ENCODE data around the gene LYPLA2. TPM values are rescaled to one million over a fixed set of nuclear protein-coding genes. Genes with fewer than 3 reads are reported as not detected.

Gene LYPLA2
- total RNA-seq, 1 experiment from 2014 or later = 78.0 TPM

DNA sequence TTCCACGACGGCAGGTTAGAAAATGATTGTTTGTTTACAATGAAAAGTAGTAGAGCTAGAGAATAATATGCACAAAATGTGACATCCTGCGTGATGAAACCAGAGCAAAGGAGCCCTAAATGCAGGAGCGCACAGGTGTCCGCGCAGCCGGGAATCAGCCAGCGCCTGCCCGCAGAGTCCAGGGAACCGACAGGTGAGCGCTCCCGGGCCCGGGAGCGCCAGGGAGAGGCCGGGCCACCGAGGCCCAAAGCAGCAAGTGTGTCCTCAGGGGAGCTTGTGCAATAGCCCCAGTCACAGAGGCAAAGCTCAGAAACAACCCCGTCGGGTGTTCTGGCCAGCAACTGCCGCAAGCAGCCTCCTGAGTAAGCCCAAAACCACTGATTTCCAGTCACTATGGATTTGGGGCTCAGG lies 10.4 kb downstream of the LYPLA2 start:
- DNase-seq (ENCODE audit: low read depth, low spot score) (no peak), ATAC-seq (no peak)
- H4K20me1 ChIP-seq (ENCODE audit: insufficient read depth) = no peaks in the 10 kb centered on the region
- H3K79me2 ChIP-seq (ENCODE audit: insufficient read depth, low read length) = peaks cover 22% of the 10 kb centered on the region; the same call in 1 of the 2 replicates
- H3K4me1 ChIP-seq (ENCODE audit: control insufficient read depth in 1 of 2, insufficient read depth in 2 of 2, low read length in 2 of 2) = peaks cover 10 to 35% of the 10 kb centered on the region in 2 experiments
- H3K9me2 ChIP-seq (ENCODE audit: insufficient read depth) = no peaks in the 10 kb centered on the region
- H3K9ac ChIP-seq (ENCODE audit: low read length) = peak overlapping the region; percentile 87
- TSS peak; percentile 18 for BruUV-seq (replicated peaks)
- ChIA-PET POLR2A (interaction anchor here (0.6 to 1.7 kb wide), 2 partner anchors 20 to 24 kb away, joined by 3 to 4 read pairs; partner anchors contain the start of gene HMGCL), RAD21 (ENCODE audit: low non-redundant PET in 1 of 2, low total read pairs in 2 of 2, uncharacterized antibody in 2 of 2, unreplicated experiment in 2 of 2) (no interaction called here), CTCF (interaction anchor here (2.6 kb wide), 1 partner anchor 10 kb away, joined by 15 read pairs; no protein-coding TSS in a partner anchor)
- no peak for TF ChIP-seq FOSL1 (IDR thresholded peaks at IDR 0.05; ENCODE audit: low read depth)
- no peak for TF ChIP-seq ZNF274 (IDR thresholded peaks at IDR 0.05; ENCODE audit: low read depth, low read length)
- TF ChIP-seq ZFX (IDR thresholded peaks at IDR 0.05) = no peak
- no peak for TF ChIP-seq JUND (IDR thresholded peaks at IDR 0.05)
- no peak for TF ChIP-seq EZH2 (IDR thresholded peaks at IDR 0.05)
- TF ChIP-seq SP1 (IDR thresholded peaks at IDR 0.05; ENCODE audit: low read depth) = no peak
- TF ChIP-seq SRF (IDR thresholded peaks at IDR 0.05; ENCODE audit: low read depth) = no peak
- TF ChIP-seq ELF1 (IDR thresholded peaks at IDR 0.05; ENCODE audit: borderline replicate concordance, low read depth) = no peak
- TF ChIP-seq CEBPB (IDR thresholded peaks at IDR 0.05; ENCODE audit: low read depth) = no peak
- no peak for TF ChIP-seq POLR2A (IDR thresholded peaks at IDR 0.05; ENCODE audit: borderline replicate concordance, extremely low read depth, insufficient read depth, insufficient read length)
- no peak for TF ChIP-seq YY1 (IDR thresholded peaks at IDR 0.05; ENCODE audit: extremely low read depth, insufficient replicate concordance, low read depth, low read length)
- TF ChIP-seq, protein P1, sequence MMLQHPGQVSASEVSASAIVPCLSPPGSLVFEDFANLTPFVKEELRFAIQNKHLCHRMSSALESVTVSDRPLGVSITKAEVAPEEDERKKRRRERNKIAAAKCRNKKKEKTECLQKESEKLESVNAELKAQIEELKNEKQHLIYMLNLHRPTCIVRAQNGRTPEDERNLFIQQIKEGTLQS (IDR thresholded peaks at IDR 0.05) = no peak
- TF ChIP-seq, protein P2, sequence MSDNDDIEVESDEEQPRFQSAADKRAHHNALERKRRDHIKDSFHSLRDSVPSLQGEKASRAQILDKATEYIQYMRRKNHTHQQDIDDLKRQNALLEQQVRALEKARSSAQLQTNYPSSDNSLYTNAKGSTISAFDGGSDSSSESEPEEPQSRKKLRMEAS (IDR thresholded peaks at IDR 0.05) = no peak
- no peak overlapping the region for H2AFZ ChIP-seq (ENCODE audit: low read depth, low read length, poor library complexity, severe bottlenecking)
- no peaks in the 10 kb centered on the region for H3K9me3 ChIP-seq (ENCODE audit: control insufficient read depth in 1 of 2, insufficient read depth in 1 of 2, low read depth in 1 of 2, low read length in 2 of 2)
- intact Hi-C loops (cut with micrococcal nuclease) = no loop called here
- peaks cover 12 to 16% of the 10 kb centered on the region in 2 experiments; a peak in 3 of 4 replicates for H3K36me3 ChIP-seq (ENCODE audit: control insufficient read depth in 1 of 2, insufficient read depth in 2 of 2, low read length in 2 of 2)
- peak overlapping the region; percentile 65 to 94 for H3K4me3 ChIP-seq (replicated peaks in 1 of 2; ENCODE audit: low read depth in 1 of 2, low read length in 2 of 2)
- no peaks in the 10 kb centered on the region for H3K27me3 ChIP-seq (ENCODE audit: insufficient read depth, low read length)
- peak overlapping the region; percentile 48 for H3K27ac ChIP-seq (ENCODE audit: low read depth, low read length)
- H3K4me2 ChIP-seq (ENCODE audit: low read length) = peak overlapping the region; percentile 92
